PC-9 (cell line): ENCODE results near the gene SPATA2.

Experiments used
- CTCF ChIP-seq: fragments of 200-600 bp; sonication (generic); conservative IDR thresholded peaks from 2 replicates; pipeline ENCODE4 v1.6.1; 2017; ENCODE audit warnings: mixed run types, antibody characterized with exemption, mild to moderate bottlenecking, moderate library complexity
- EZH2 ChIP-seq: fragments of 200-600 bp; sonication (generic); IDR thresholded peaks from 2 replicates; pipeline ENCODE4 v1.8.0; 2017; ENCODE audit warnings: antibody characterized with exemption, low read depth

- TF ChIP-seq CTCF: no peak
- no peak for TF ChIP-seq EZH2
These were observed 10.7 kb downstream of the SPATA2 start for GRCh38 chr20:49904440-49905214.
